Stimulated activated effector memory CD8-positive, alpha-beta T cell treated with anti-CD3 and anti-CD28 coated beads, Interleukin-12 subunit alpha, Interleukin-12 subunit beta, amount 100 ng/mL, for 72 hours (primary cell): ENCODE measurements around the gene SLC6A5.

Experiments used
- ATAC-seq: fragments of 150-1000 bp; cut with Tn5 transposase; 2 replicates; pipeline ENCODE4 v1.10.0; 2021
- DNase-seq, 2 donors: peaks; one replicate each; pipeline ENCODE4 v3.0.0; 2021 to 2022; ENCODE audit warnings: low spot score in 2 of 2
- H3K27ac Mint-ChIP-seq: one replicate; pipeline ENCODE4 v1.8.0; 2022; ENCODE audit warnings: mild to moderate bottlenecking, mixed read lengths
- H3K36me3 Mint-ChIP-seq: one replicate; pipeline ENCODE4 v1.8.0; 2022; ENCODE audit warnings: mild to moderate bottlenecking, mixed read lengths
- H3K4me1 Mint-ChIP-seq: one replicate; pipeline ENCODE4 v1.8.0; 2022; ENCODE audit warnings: mixed read lengths
- H3K4me3 Mint-ChIP-seq: one replicate; pipeline ENCODE4 v1.8.0; 2022; ENCODE audit warnings: mild to moderate bottlenecking, mixed read lengths
- H3K9me3 Mint-ChIP-seq: one replicate; pipeline ENCODE4 v1.8.0; 2022; ENCODE audit warnings: mixed read lengths

The SLC6A5 gene

DNA sequence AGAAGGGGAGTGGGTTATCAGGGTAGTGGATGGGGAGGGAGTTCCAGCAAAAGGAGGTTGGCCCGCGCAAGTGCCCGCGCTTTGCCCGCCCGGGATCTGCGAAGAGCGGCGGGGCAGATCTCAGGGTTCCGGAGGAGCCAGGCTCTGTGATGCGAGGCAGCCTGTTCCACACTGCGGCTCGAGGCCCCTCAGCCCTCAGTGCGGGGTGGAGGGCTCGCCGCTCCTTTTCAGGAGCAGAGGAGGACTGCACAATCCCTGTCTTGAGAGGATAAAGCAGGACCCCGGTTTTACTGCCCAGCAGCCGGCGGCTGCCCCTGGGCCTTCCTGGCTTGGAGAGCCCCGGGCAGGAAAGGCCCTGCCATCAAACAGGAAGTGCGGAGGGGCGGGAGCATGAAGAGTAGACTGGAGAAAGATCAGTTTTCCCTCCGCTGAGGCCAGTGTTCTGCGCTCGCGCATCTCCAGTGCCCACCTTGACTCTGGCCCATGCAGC, 6.2 kb downstream of the SLC6A5 start:
- Mint-ChIP-seq H3K27ac (no peak overlapping the region), H3K36me3 (peaks cover 6% of the 10 kb centered on the region), H3K4me3 (no peak overlapping the region), H3K4me1 (peaks cover 9% of the 10 kb centered on the region), H3K9me3 (no peaks in the 10 kb centered on the region)
- ATAC-seq (no peak), DNase-seq (no peak)

DNA sequence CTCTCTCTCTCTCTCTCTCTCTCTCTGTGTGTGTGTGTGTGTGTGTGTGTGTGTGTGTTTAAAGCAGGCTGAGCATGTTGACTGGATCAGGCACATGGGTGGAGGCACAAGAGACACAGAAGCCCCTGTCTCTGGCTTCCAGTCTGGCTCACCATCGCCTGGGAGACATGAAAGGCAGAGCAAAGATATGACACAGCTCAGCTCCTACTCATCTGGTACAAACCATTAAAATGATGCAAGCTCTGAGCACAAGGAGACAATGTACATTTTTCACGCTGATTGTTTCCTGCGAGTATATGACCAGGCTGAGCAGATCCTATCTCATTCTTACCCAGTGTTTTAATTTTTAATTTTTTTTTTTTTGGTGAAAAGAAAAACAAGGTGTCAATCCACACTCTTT, 9.5 kb downstream of the SLC6A5 start:
- H3K9me3 Mint-ChIP-seq, result no peaks in the 10 kb centered on the region
- H3K36me3 Mint-ChIP-seq, result peaks cover 6% of the 10 kb centered on the region
- H3K27ac Mint-ChIP-seq, result no peak overlapping the region
- ATAC-seq (no peak), DNase-seq (no peak)
- no peak overlapping the region for H3K4me3 Mint-ChIP-seq
- peaks cover 9% of the 10 kb centered on the region for H3K4me1 Mint-ChIP-seq

DNA sequence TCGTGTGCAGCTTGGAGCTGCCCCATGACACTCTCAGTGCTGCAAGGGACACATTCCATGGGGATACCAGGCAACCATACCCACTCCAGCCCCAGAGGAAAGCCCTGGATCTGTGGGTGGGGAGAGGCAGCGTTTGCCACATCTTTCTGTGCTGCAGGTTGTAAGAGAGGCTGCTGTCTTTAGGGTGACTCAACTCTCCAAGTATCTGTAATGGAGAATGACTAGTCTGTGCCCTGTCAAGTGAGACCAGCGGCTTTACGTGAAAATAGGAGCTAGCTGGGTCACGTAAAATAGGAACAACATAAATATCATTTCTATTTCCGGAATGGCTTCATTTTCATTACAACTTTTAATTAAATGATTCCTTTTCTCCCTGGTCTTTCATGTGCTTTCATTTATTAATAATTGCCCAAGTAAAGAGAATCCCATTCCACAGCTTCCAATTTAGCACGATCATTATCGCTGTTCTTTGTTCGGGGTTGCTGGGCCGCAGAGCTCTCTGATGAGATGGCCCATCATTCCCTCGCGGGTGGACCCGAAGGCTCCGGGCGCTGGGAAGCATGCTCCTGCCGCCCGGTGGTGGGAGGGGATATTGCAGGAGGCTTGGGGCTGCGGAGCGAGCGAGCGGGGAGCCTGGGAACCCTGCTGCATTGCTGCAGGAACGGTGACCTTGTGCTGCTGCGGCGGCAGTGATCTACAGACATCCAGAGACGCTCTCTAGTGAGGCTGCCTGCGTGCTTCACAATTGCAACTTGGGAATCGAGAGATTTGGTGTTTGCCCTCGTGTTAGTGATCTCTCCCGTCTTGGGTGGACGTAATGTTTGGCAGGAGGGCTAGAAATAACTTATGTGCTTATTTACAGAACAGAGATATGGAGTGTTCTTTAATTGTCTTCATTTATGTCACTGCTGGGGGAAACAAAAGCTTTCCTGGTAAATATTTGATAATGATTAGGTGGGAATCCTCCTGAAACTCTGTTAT, 10.6 kb downstream of the SLC6A5 start:
- H3K4me3 Mint-ChIP-seq, result peak overlapping the region; percentile 43
- DNase-seq (peak; percentile 58 to 79), ATAC-seq (peak; percentile 75)
- peaks cover 6% of the 10 kb centered on the region for H3K36me3 Mint-ChIP-seq
- H3K9me3 Mint-ChIP-seq, result no peaks in the 10 kb centered on the region
- H3K4me1 Mint-ChIP-seq, result peaks cover 9% of the 10 kb centered on the region
- no peak overlapping the region for H3K27ac Mint-ChIP-seq

DNA sequence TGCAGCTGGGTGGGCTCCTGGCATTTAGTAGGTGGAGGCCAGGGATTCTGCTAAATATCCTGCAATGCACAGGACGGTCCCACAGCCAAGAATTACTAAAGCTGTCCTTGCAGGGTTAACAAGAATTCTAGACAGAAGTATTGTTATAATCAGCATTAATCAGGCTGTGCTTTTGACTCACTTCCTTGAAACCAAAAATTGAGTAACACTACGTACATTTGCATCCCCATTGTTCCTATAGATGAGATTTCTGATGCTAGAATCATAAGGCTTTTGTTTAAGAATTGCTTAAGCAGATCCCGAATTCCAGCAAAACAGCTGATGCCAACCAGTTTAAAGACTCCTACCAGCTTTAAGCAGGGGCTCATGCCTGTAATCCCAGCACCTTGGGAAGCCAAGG, 11.4 kb downstream of the SLC6A5 start:
- no peak for ATAC-seq
- Mint-ChIP-seq H3K4me1 (peaks cover 9% of the 10 kb centered on the region), H3K27ac (no peak overlapping the region), H3K4me3 (no peak overlapping the region), H3K9me3 (no peaks in the 10 kb centered on the region), H3K36me3 (peaks cover 6% of the 10 kb centered on the region)
- DNase-seq, result no peak

DNA sequence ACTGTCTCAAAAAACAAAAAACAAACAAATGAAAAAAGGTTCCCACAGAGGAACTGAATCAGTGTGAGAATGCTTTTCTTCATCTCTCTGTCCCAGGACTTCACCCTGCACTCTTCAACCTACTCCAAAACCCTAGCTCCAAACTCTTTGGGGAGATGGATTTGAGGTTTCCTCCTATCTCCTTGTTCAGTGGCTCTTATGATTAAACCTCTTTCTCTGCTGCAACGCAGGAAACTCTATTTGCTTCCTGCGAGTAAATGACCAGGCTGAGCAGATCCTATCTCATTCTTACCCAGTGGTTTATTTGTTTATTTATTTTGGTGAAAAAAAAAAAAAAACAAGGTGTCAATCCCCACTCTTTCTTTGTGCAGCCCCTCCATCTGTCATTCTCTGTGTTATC, 12.0 kb downstream of the SLC6A5 start:
- H3K36me3 Mint-ChIP-seq, result peaks cover under 1% of the 10 kb centered on the region
- no peak overlapping the region for H3K27ac Mint-ChIP-seq
- no peak for ATAC-seq
- H3K9me3 Mint-ChIP-seq, result no peaks in the 10 kb centered on the region
- no peak for DNase-seq
- peaks cover 9% of the 10 kb centered on the region for H3K4me1 Mint-ChIP-seq
- H3K4me3 Mint-ChIP-seq, result no peak overlapping the region

DNA sequence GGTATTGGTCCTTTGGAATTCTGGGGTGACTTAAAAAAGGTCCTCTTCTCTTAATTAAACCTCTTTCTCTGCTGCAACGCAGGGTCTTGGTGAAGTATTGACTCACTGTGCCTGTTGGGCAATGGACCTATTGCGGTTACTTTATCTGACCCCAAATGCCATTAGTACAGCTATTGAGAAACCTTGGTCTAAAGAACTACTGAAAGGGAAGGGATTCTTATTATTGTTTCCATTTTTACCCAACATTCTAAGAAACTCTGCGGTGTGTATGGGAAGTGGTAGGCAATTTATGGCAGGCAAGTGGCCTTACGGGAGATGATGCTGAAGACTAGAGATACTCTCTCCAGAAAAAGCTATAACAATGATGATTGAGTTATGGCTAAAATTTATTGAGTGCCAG, 12.5 kb downstream of the SLC6A5 start:
- no peak overlapping the region for H3K27ac Mint-ChIP-seq
- H3K4me1 Mint-ChIP-seq, result peaks cover 9% of the 10 kb centered on the region
- DNase-seq, result no peak
- H3K36me3 Mint-ChIP-seq, result no peaks in the 10 kb centered on the region
- no peak overlapping the region for H3K4me3 Mint-ChIP-seq
- no peaks in the 10 kb centered on the region for H3K9me3 Mint-ChIP-seq
- no peak for ATAC-seq

DNA sequence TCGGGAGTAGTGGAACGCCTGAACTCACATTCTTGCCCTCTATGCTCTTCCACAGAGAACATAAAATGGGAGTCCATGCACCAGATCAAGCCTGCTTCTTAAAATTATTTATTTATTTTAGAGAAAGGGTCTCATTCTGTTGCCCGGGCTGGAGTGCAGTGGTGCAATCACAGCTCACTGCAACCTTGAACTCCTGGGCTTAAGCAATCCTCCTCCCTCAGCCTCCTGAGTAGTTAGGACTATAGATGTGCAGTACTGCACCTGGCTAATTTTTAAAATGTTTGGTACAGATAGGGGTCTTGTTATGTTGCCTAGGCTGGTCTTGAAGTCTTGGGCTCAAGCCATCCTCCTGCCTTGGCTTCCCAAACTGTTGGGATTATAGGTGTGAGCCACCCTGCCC, 13.0 kb downstream of the SLC6A5 start:
- H3K9me3 Mint-ChIP-seq, result no peaks in the 10 kb centered on the region
- H3K27ac Mint-ChIP-seq, result no peak overlapping the region
- H3K4me1 Mint-ChIP-seq, result peaks cover 9% of the 10 kb centered on the region
- H3K36me3 Mint-ChIP-seq, result no peaks in the 10 kb centered on the region
- ATAC-seq, result no peak
- H3K4me3 Mint-ChIP-seq, result no peak overlapping the region
- DNase-seq, result no peak

DNA sequence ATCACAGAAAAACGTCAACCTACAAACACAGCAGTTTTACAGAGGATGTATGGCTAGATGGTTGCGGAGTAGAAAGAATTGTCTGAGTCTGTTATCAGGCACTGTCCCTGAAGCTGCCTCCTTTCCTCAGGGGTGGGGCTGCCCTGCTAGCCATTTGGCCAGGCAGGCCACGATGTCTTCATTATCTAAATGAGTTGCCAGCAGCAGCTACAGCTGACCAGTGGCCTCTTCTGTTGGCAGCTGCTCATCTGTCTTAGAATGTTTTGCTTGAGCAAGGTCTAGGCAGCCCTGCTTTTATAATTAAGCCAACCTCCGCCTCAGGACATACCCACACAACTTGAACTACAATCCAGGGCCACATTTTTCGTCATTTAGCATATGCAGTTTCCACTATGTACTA, 17.5 kb downstream of the SLC6A5 start:
- Mint-ChIP-seq H3K4me3 (no peak overlapping the region), H3K9me3 (no peaks in the 10 kb centered on the region), H3K36me3 (no peaks in the 10 kb centered on the region), H3K4me1 (no peaks in the 10 kb centered on the region), H3K27ac (no peak overlapping the region)
- DNase-seq (no peak), ATAC-seq (no peak)

DNA sequence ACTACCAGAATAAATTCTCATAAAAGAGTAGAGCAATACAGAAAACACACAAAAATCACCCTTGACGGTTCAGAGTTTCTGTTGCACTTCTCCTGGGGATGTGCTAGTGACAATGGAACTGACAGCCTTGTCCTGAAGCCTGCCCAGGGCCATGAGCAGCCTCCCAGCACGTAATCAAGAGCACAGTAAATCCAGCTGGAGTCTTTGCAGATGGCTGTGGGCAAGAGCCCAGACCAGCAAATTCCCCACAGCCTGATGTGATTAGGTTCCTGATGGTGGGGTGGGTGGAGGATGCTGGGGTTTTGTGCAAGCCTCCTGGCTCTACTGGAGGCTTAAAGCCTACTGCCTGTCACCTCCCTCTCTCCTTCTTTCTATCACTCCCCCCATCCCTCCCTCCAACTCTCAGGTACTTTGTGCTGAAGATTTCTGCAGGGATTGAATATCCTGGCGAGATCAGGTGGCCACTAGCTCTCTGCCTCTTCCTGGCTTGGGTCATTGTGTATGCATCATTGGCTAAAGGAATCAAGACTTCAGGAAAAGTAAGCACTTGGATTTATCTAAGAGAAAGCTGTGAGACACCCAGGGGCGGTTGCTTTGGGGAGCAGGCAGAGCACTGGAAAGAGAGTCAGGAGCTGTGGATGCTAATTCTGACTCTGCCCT, 18.1 kb downstream of the SLC6A5 start:
- no peak for DNase-seq
- no peak for ATAC-seq
- Mint-ChIP-seq H3K4me1 (no peaks in the 10 kb centered on the region), H3K36me3 (no peaks in the 10 kb centered on the region), H3K27ac (no peak overlapping the region), H3K9me3 (no peaks in the 10 kb centered on the region), H3K4me3 (no peak overlapping the region)

DNA sequence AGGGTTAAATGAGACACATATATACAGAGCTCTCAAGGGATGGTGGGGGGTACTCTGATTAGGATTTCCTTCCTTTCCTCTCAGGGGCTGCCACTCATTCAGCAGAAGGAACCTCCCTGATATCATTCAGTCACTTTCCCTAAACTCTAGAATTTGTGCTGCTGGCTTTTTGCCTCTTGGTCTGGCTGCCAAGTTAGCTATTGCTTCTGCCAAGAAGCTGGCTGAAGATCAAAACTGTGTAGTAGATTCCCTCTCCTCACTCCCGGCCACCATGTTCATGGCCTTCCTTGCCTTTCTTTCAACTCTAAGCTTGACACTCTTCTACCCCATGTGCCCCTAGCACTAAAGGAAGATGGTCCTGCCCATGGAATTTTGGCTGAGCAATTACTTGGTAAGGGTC, 18.7 kb downstream of the SLC6A5 start:
- ATAC-seq, result no peak

DNA sequence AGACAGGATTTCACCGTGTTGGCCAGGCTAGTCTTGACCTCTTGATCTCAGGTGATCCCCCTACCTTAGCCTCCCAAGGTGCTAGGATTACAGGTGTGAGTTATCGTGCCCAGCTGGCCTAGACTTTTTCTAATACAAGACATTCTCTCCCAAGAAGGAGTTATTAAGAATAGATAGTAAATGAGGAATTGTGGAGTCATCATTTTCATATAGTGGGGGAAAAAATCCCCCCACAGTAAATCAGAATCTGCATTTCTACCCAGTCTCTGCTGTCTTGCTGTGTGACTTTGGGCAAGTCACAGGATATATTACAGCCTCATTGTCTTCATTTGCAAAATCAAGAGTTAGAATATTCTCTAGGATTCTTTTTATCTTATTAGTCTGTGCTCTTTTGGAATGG, 21.6 kb downstream of the SLC6A5 start:
- Mint-ChIP-seq H3K4me1 (no peaks in the 10 kb centered on the region), H3K9me3 (no peaks in the 10 kb centered on the region), H3K27ac (no peak overlapping the region), H3K4me3 (no peak overlapping the region), H3K36me3 (no peaks in the 10 kb centered on the region)
- ATAC-seq, result no peak
- no peak for DNase-seq

More for the DNA sequence above, 18.7 kb downstream of the SLC6A5 start:
- Mint-ChIP-seq H3K9me3 (no peaks in the 10 kb centered on the region), H3K27ac (no peak overlapping the region), H3K4me3 (no peak overlapping the region), H3K4me1 (no peaks in the 10 kb centered on the region), H3K36me3 (no peaks in the 10 kb centered on the region)
- DNase-seq, result no peak

DNA sequence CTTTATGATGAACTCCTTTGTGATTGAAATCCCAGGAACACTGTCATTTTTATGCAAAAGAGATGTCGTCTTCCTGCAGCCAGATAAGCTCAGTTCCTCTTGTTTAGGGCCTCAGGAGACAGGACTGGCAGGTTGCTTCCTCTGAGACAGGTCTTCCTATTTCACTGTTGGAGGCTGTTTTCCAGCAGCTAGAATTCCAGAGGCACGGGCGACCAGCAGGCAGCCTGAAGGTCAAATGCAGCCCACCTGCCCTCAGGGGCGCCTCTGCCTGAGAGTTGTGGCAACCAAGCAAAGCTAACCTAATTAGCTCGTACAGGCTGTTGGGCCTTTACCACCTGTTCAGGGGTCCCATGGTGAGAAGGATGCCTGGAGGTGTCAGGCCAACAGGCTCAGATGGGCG, 22.3 kb downstream of the SLC6A5 start:
- Mint-ChIP-seq H3K9me3 (no peaks in the 10 kb centered on the region), H3K27ac (no peak overlapping the region), H3K4me1 (no peaks in the 10 kb centered on the region), H3K36me3 (no peaks in the 10 kb centered on the region), H3K4me3 (no peak overlapping the region)
- DNase-seq, result no peak
- ATAC-seq, result no peak

DNA sequence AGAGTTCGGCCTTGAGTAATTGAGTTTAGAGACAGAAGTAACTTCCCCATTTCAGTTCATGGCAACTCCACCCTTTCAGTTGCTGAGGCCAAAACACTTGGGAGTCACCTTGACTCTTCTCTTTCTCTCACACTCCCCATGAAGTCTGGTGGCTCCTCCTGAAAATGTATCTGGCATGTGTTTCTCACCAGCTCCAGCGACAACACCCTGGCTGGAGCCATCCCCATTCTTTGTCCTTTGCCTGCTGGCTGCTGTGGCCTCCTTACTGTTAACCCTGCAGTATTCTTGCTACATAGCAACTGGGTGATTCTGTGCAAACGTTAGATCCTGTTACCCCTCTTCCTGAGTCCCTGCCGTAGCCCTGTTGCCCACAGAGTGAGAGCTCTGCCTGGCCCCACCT, 23.8 kb downstream of the SLC6A5 start:
- Mint-ChIP-seq H3K9me3 (no peaks in the 10 kb centered on the region), H3K27ac (no peak overlapping the region), H3K4me3 (no peak overlapping the region), H3K36me3 (no peaks in the 10 kb centered on the region), H3K4me1 (no peaks in the 10 kb centered on the region)
- ATAC-seq, result no peak
- DNase-seq, result no peak

DNA sequence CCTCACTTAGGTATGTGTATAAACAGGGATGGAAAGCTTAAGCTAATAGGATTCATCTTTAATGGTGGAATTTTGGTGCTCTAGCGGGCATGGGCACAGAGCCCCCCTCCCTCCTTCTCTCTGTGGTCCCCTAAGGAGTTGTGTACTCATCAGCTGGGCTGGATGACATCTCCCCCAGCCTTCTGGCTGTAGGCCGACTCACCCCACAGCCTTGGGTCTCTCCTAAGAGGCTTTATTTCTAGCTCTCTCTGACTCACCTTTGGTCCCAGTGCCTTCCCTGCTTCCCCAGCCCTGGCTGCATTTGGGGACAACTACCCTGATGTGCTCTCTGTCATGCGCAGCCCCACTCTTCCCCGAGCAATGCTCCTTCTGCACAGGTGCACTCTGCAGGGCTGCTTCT, 26.9 kb downstream of the SLC6A5 start:
- no peaks in the 10 kb centered on the region for H3K4me1 Mint-ChIP-seq
- H3K27ac Mint-ChIP-seq, result no peak overlapping the region
- DNase-seq (no peak), ATAC-seq (no peak)
- H3K4me3 Mint-ChIP-seq, result no peak overlapping the region
- no peaks in the 10 kb centered on the region for H3K9me3 Mint-ChIP-seq
- H3K36me3 Mint-ChIP-seq, result no peaks in the 10 kb centered on the region

DNA sequence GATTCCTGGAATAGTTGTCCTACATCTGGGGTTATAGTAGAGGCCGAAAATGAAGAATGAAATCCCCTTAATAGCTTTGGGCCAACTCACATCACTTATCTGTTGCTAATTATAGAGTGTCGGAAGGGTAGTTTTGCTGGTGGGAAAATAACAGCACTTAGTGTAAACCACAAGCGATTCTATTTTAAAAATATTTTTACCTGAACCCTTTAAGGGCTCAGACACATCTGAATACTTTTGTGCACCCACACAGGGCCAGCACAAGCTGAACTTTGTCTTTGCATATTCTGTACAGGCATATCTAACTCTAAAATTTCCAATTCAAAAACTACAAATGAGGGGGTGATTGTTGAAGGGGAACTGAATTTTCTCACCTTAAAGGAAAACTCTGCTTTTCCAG, 27.6 kb downstream of the SLC6A5 start:
- H3K36me3 Mint-ChIP-seq, result no peaks in the 10 kb centered on the region
- no peaks in the 10 kb centered on the region for H3K9me3 Mint-ChIP-seq
- ATAC-seq (no peak), DNase-seq (no peak)
- H3K4me3 Mint-ChIP-seq, result no peak overlapping the region
- H3K27ac Mint-ChIP-seq, result no peak overlapping the region
- no peaks in the 10 kb centered on the region for H3K4me1 Mint-ChIP-seq

DNA sequence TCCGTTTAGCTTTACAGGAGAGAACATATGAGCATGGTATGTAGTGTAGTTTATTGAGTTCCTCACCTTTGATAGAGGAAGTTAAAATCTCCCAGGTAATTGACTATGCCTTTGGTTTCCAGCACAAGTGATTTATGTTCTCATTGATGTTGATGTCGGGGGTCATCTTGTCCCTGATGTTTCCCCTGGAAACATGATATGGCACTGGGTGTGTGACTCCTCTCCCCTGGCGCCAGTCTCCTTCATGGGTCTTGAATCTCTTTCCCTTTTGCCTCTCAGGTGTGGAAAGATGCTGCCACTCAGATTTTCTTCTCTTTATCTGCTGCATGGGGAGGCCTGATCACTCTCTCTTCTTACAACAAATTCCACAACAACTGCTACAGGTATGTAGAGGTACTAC, 28.3 kb downstream of the SLC6A5 start:
- H3K36me3 Mint-ChIP-seq, result no peaks in the 10 kb centered on the region
- DNase-seq, result no peak
- H3K4me1 Mint-ChIP-seq, result no peaks in the 10 kb centered on the region
- H3K9me3 Mint-ChIP-seq, result no peaks in the 10 kb centered on the region
- no peak overlapping the region for H3K27ac Mint-ChIP-seq
- H3K4me3 Mint-ChIP-seq, result no peak overlapping the region
- no peak for ATAC-seq
